Measurements from ENCODE around the gene RNF167.
"Not testable (repeated sequence)": the region's sequence is repeated elsewhere in the genome, so short reads cannot be mapped to it uniquely, and the experiment has no call there.

RNF167 gene

DNA sequence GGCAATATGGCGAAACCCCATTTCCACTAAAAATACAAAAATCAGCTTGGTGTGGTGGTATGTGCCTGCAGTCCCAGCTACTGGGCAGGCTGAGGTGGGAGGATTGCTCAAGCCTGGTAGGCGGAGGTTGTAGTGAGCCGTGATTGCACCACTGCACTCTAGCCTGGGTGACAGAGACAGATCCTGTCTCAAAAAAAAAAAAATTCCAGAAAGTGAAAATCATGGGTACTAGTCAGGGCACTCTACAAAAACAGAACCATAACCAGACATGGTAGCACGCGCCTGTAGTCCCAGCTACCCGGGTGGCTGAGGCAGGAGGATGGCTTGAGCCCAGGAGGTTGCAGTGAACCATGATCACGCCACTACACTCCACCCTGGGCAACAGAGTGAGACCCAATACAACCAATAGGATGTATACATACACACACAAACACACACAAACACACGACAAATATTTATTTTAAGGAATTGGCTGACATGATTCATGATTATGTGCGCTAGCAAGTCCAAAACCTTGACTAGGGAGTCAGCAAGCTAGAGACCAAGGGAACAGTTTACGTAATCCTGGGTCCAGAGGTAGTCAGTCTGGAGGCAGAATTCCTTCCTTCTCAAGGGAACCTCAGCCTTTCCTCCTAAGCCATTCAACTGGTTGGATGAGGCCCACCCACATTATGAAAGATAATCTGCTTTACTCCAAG, 19.6 kb upstream of the RNF167 start:
- H3K4me3 ChIP-seq (ENCODE audit: control insufficient read depth, low read depth, low read length) = no peak overlapping the region
- peak; percentile 58 for DNase-seq (ENCODE audit: low read depth)
- TF ChIP-seq, protein P1, sequence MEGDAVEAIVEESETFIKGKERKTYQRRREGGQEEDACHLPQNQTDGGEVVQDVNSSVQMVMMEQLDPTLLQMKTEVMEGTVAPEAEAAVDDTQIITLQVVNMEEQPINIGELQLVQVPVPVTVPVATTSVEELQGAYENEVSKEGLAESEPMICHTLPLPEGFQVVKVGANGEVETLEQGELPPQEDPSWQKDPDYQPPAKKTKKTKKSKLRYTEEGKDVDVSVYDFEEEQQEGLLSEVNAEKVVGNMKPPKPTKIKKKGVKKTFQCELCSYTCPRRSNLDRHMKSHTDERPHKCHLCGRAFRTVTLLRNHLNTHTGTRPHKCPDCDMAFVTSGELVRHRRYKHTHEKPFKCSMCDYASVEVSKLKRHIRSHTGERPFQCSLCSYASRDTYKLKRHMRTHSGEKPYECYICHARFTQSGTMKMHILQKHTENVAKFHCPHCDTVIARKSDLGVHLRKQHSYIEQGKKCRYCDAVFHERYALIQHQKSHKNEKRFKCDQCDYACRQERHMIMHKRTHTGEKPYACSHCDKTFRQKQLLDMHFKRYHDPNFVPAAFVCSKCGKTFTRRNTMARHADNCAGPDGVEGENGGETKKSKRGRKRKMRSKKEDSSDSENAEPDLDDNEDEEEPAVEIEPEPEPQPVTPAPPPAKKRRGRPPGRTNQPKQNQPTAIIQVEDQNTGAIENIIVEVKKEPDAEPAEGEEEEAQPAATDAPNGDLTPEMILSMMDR (conservative IDR thresholded peaks at IDR 0.05; ENCODE audit: control insufficient read depth, insufficient read depth, low read depth, low read length) = no peak

DNA sequence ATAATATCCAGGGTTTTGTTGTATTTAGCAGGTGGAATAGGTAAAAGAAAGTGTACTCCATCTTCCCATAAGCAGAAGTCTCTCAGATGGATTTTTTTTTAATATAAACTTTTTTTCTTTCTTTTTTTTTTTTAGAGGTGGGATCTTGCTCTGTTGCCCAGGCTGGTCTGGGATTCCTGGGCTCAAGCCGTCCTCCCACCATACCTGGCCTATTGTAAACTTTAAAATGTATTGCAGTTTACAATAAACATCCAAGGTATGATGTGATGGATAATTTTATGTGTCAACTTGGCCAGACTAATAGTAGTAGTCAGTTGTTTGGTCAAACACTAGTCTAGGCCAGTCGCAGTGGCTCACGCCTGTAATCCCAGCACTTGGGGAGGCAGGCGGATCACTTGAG, 18.7 kb upstream of the RNF167 start:
- H3K4me3 ChIP-seq (ENCODE audit: control insufficient read depth, low read depth, low read length) = no peak overlapping the region
- no peak for DNase-seq (ENCODE audit: low read depth)

DNA sequence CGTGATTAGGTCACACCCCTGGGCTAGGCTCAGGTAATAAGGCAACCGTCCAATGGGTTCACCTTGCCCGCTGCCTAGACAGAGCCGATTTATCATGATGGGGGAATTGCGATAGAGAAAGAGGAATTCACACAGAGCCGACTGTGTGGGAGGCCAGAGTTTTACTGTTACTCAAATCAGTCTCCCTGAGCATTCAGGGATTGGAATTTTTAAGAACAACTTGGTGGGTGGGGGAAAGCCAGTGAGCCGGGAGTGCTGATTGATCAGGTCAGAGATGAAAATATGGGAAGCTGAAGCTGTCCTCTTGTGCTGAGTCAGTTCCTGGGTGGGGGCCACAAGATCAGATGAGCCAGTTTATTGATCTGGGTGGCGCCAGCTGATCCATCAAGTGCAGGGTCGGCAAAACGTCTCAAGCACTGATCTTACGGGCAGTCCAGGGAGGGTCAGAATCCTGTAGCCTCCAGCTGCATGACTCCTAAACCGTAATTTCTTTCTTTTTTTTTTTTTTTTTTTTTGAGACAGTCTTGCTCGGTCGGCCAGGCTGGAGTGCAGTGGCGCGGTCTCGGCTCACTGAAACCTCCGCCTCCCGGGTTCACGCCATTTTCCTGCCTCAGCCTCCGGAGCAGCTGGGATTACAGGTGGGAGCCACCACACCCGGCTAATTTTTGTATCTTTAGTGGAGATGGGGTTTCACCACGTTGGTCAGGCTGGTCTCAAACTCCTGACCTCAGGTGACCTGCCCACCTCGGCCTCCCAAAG, 13.3 kb upstream of the RNF167 start:
- not testable (repeated sequence) for DNase-seq (ENCODE audit: low read depth); H3K4me3 ChIP-seq (ENCODE audit: control insufficient read depth, low read depth, low read length)

More for the DNA sequence above, 18.7 kb upstream of the RNF167 start:
- TF ChIP-seq, protein P1 (conservative IDR thresholded peaks at IDR 0.05; ENCODE audit: control insufficient read depth, insufficient read depth, low read depth, low read length) = no peak

DNA sequence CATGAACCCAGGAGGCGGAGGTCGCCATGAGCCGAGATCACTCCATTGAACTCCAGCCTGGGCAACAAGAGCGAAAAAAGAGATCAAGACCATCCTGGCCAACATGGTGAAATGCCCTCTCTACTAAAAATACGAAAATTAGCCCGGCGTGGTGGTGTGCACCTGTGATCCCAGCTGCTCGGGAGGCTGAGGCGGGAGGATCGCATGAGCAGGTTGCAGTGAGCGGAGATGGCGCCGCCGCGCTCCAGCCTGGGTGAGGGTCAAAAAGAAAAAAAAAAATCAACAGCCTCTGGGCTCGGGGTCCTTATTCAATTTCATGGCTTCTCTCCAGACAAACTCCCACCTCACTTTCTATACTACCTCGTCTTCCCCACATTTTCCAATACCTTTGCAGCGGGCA, 11.2 kb upstream of the RNF167 start:
- no peak overlapping the region for H3K4me3 ChIP-seq (ENCODE audit: control insufficient read depth, low read depth, low read length)
- TF ChIP-seq, protein P1 (conservative IDR thresholded peaks at IDR 0.05; ENCODE audit: control insufficient read depth, insufficient read depth, low read depth, low read length) = no peak
- no peak for DNase-seq (ENCODE audit: low read depth)

DNA sequence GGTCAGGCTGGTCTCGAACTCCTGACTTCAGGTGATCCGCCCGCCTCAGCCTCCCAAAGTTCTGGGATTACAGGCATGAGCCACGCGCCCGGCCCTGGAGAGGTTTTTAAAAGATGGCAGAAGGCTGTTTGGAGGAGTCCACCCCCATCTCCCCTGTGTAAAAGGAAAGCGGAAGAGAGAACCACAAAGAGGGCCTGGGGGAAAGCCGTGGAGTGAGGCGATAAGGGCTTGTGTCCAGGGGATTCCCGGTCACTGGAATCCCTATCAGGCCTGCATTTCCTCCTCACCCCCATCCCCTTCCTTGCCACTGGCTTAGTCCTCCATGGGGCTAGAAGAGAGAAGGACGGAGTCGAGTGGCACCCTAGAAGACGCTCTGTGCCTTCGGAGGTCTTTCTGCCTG, 8.1 kb upstream of the RNF167 start, which contains the start of gene GP1BA:
Gene GP1BA, plus strand, starts transcription at position 315 of the 400 bp plus-strand sequence. CDS start 328 bp downstream, outside the sequence.
- TF ChIP-seq, protein P1 (conservative IDR thresholded peaks at IDR 0.05; ENCODE audit: control insufficient read depth, insufficient read depth, low read depth, low read length) = no peak
- no peak within 1 kb of the TSS for H3K4me3 ChIP-seq (ENCODE audit: control insufficient read depth, low read depth, low read length)
- no peak for DNase-seq (ENCODE audit: low read depth)

DNA sequence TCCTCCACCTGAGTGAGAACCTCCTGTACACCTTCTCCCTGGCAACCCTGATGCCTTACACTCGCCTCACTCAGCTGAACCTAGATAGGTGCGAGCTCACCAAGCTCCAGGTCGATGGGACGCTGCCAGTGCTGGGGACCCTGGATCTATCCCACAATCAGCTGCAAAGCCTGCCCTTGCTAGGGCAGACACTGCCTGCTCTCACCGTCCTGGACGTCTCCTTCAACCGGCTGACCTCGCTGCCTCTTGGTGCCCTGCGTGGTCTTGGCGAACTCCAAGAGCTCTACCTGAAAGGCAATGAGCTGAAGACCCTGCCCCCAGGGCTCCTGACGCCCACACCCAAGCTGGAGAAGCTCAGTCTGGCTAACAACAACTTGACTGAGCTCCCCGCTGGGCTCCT, 7.3 kb upstream of the RNF167 start:
- no peak for DNase-seq (ENCODE audit: low read depth)
- TF ChIP-seq, protein P1 (conservative IDR thresholded peaks at IDR 0.05; ENCODE audit: control insufficient read depth, insufficient read depth, low read depth, low read length) = no peak
- no peak overlapping the region for H3K4me3 ChIP-seq (ENCODE audit: control insufficient read depth, low read depth, low read length)

DNA sequence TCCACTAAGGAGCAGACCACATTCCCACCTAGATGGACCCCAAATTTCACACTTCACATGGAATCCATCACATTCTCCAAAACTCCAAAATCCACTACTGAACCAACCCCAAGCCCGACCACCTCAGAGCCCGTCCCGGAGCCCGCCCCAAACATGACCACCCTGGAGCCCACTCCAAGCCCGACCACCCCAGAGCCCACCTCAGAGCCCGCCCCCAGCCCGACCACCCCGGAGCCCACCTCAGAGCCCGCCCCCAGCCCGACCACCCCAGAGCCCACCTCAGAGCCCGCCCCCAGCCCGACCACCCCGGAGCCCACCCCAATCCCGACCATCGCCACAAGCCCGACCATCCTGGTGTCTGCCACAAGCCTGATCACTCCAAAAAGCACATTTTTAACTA, 6.4 kb upstream of the RNF167 start:
- DNase-seq (ENCODE audit: low read depth) = no peak
- no peak overlapping the region for H3K4me3 ChIP-seq (ENCODE audit: control insufficient read depth, low read depth, low read length)
- TF ChIP-seq, protein P1 (conservative IDR thresholded peaks at IDR 0.05; ENCODE audit: control insufficient read depth, insufficient read depth, low read depth, low read length) = no peak
